ENCODE data around the gene CA11.
A peak's percentile ranks its signal among the peaks of the same experiment; 100 is the strongest.

CA11 gene

GRCh38 chr19:48637449-48637947 lies 8.5 kb downstream of the CA11 start:
- Mint-ChIP-seq H3K27ac (peak overlapping the region; percentile 95 to 97 (median 97)), H3K36me3 (ENCODE audit: low read depth) (peaks cover 5% of the 10 kb centered on the region), H3K4me1 (peaks cover 29% of the 10 kb centered on the region), H3K4me3 (peak overlapping the region; percentile 84 to 86 (median 86)), H3K27me3 (ENCODE audit: low read depth) (no peaks in the 10 kb centered on the region), H3K9me3 (no peaks in the 10 kb centered on the region)
- no peak for TF ChIP-seq CTCF (IDR thresholded peaks at IDR 0.05; ENCODE audit: unreplicated experiment in 3 of 3)

GRCh38 chr19:48636859-48637448 lies 9.0 kb downstream of the CA11 start, which contains the start of gene DBP:
DBP (minus strand) TSS chr19:48637379; CDS start chr19:48636994, 385 bp downstream.
- peaks cover 5% of the 10 kb centered on the region for H3K36me3 Mint-ChIP-seq (ENCODE audit: low read depth)
- peak within 1 kb of the TSS; percentile 86 to 97 (median 86) for H3K4me3 Mint-ChIP-seq
- H3K27me3 Mint-ChIP-seq (ENCODE audit: low read depth), result no peaks in the 10 kb centered on the region
- peaks cover 29% of the 10 kb centered on the region for H3K4me1 Mint-ChIP-seq
- H3K9me3 Mint-ChIP-seq, result no peaks in the 10 kb centered on the region
- TF ChIP-seq CTCF (IDR thresholded peaks at IDR 0.05; ENCODE audit: unreplicated experiment in 3 of 3), result peak in 1 of 3 experiments; percentile 24
- peak within 1 kb of the TSS; percentile 95 to 97 (median 97) for H3K27ac Mint-ChIP-seq

- H3K4me1 Mint-ChIP-seq, result peaks cover 29% of the 10 kb centered on the region
- TF ChIP-seq CTCF (IDR thresholded peaks at IDR 0.05; ENCODE audit: unreplicated experiment in 3 of 3), result no peak
- H3K9me3 Mint-ChIP-seq, result no peaks in the 10 kb centered on the region
- H3K4me3 Mint-ChIP-seq, result peak overlapping the region; percentile 86 to 97 (median 86)
- no peaks in the 10 kb centered on the region for H3K27me3 Mint-ChIP-seq (ENCODE audit: low read depth)
- H3K36me3 Mint-ChIP-seq (ENCODE audit: low read depth), result peaks cover 5% of the 10 kb centered on the region
- peak overlapping the region in 2 of 3 experiments; percentile 90 to 97 for H3K27ac Mint-ChIP-seq
Measured at GRCh38 chr19:48635966-48636858, 9.8 kb downstream of the CA11 start.

GRCh38 chr19:48635263-48635965 lies 10.6 kb downstream of the CA11 start:
- peaks cover 34% of the 10 kb centered on the region for H3K4me1 Mint-ChIP-seq
- H3K27ac Mint-ChIP-seq, result peak overlapping the region in 2 of 3 experiments; percentile 43 to 97
- peak overlapping the region; percentile 86 to 97 (median 86) for H3K4me3 Mint-ChIP-seq
- H3K9me3 Mint-ChIP-seq, result no peaks in the 10 kb centered on the region
- TF ChIP-seq CTCF (IDR thresholded peaks at IDR 0.05; ENCODE audit: unreplicated experiment in 3 of 3), result no peak
- peaks cover 5% of the 10 kb centered on the region for H3K36me3 Mint-ChIP-seq (ENCODE audit: low read depth)
- H3K27me3 Mint-ChIP-seq (ENCODE audit: low read depth), result no peaks in the 10 kb centered on the region

GRCh38 chr19:48634424-48635262 lies 11.3 kb downstream of the CA11 start:
- H3K4me3 Mint-ChIP-seq, result peak overlapping the region; percentile 77 to 80 (median 79)
- H3K27ac Mint-ChIP-seq, result peak overlapping the region; percentile 21 to 96 (median 82)

More at GRCh38 chr19:48634424-48635262, 11.3 kb downstream of the CA11 start:
- Mint-ChIP-seq H3K4me1 (peaks cover 39% of the 10 kb centered on the region), H3K27me3 (ENCODE audit: low read depth) (no peaks in the 10 kb centered on the region), H3K9me3 (no peaks in the 10 kb centered on the region), H3K36me3 (ENCODE audit: low read depth) (peaks cover 5% of the 10 kb centered on the region)
- no peak for TF ChIP-seq CTCF (IDR thresholded peaks at IDR 0.05; ENCODE audit: unreplicated experiment in 3 of 3)
